ENCODE measurements around the gene RNF17.

RNF17 gene

DNA sequence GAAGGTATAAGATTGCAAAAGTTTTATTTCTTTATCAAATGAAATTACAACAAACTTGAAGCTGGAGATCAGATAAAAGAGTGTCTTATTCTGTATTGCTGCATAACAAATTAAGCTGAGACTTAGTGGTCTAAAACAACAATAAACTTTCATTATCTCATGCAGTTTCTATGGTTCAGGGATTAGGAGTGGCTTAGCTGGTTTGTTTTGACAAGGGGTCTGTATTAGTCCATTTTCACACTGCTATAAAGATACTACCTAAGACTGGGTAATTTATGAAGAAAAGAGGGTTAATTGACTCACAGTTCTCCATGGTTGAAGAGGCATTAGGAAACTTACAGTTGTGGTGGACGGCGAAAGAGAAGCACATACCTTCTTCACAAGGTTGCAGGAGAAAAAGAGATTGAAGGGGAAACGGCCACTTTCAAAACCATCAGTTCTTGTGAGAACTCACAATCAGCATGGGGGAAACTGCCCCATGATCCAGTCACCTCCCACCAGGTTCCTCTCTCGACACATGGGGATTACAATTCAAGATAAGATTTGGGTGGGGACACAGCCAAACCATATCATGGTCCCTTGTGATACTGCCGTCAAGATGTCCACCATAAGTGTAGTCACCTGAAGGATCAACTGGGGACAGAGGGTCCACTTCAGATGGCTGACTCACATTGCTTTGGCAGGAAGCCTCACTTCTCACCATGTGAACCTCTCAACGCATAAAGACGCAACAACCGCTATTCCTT, 97.8 kb downstream of the RNF17 start:
- DNase-seq (ENCODE audit: low spot score) = no peak

DNA sequence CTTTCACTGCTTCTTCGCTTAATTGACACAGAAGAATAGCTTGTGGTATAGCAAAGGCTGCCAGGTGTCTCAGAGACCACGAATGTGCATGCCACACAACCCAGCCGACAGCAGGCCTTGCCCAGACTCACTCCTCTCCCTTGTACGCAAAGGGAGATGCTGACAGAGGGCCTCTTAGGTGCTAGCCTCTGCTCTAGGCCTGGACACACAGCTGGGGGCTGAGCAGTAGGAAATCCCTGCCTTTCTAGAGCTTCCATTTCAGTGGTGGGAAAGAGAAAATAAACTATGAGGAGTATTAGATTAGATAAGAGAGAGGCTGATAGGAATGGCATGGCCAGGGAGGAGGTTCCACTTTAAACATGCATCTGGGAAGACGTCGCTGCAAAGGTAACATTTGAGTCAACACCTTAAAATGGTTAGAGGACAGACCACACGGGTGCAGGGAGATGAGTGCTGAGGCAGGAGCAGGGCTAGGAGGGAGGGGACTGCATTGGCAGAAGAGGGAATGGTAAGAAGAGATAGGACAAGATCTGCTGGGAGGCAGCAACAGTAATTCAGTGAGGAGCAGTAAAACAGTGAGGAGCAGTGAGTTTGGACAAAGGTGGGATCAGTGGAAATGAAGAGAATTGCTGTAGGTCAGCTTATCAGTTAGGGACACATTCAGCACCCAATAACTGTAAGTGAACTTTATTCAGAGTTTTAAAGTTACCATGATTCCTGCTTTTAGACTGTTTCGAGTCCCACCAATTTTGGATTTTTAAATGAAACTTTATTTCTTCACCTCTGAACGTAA, 100.0 kb downstream of the RNF17 start:
- DNase-seq (ENCODE audit: low spot score) = no peak

DNA sequence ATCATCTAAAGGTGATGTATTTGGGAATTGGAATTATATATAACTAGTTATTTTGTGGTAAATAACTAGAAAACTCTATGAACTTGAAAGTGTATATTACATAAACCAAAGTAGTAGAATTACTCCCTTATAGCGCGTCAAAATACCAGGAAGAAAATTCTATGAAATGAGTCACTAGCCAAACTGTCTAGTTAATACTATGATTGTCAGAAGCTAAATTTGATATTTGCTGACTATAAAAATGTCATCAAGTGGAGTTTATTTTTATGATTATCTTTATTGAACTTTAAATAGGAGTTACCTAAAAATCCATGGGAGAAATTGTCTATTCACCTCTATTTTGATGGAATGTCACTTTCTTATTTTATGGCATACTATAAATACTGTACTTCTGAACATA, 100.6 kb downstream of the RNF17 start:
- no peak for DNase-seq (ENCODE audit: low spot score)

DNA sequence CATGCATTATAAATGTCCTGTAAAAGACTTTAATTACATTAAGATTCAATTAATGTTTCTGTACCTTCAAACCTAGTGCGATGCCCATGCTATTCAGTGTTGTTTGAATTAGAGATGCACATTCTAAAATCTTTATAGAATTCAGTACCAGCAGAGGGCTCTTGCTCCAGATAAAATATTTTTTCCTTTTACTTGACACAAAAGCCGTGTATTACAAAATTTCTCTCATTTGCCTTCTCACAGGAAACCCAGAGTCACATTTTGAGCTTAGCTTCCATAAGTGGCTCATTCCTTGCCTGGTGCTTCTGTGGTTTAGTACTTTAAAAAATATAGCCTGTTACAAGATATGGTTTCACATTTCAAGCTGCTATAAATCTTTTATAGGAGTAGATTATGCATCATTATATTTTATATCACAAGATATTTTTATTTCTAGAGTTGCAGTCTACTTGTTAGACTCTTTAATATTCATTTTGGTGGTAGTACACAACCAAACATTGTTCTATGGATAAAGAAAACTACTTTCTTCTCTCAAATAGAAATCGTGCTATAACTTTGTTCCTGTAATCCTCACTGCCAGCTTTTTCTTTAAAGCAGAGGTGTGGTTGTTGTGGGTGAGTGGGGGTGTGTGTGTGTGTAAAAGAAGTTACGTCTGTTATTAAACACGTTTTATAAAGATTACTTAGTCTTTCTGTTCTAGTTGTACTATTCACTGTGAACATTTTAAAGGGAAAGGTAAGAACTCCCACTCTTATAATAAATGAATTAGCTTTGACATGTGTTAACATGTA, 101.4 kb downstream of the RNF17 start:
- no peak for DNase-seq (ENCODE audit: low spot score)

DNA sequence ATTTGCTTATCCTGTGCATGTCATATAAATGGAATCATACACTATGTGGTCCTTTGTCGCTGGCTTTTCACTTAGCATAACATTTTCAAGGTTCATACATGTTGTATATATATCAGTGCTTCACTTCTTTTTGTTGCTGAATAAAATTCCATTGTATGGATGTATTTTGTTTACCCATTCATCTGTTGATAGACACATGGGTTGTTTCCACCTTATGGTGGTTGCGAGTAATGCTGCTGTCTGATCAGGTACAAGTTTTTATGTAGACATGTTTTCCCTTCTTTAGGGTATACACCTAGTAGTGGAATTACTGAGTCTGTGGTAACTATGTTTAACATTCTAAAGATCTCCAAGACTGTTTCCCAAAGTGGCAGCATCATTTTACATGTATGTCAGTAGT, 102.5 kb downstream of the RNF17 start:
- no peak for DNase-seq (ENCODE audit: low spot score)

DNA sequence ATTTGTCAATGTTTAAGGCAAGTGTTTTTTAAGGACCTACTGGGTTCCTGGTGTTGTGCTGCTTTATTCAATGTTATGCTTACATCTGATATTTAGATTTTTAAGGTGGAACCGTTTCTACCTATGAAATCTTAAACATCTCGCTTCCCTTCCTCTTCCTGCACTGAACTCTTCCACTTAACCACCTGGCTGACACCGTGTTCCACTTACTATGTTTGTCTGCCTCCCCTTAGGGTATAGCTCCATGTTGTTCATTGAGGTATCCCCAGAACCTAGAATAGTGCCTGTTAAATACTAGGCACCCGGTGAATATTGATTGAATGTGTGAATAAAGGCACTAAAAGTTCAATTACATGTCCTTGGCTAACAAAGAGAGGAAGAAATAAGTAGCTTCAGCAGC, 104.9 kb downstream of the RNF17 start:
- no peak for DNase-seq (ENCODE audit: low spot score)

DNA sequence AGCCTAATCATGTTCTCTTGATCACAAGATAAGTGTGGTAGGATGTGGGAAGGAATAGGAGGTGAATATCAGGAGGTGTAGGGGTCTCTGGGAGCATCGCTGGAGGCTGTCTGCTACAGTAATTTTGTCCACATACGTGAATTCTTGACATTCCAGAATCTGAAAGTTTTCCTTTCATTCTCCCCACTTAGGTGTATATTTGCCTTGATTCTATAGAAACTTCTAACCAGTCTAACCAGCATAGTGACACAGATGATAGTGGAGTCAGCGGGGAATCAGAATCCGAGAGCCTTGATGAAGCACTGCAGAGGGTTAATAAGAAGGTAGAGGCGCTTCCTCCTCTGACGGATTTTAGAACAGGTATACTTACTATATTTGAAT, 106.4 kb downstream of the RNF17 start:
- no peak for DNase-seq (ENCODE audit: low spot score)

DNA sequence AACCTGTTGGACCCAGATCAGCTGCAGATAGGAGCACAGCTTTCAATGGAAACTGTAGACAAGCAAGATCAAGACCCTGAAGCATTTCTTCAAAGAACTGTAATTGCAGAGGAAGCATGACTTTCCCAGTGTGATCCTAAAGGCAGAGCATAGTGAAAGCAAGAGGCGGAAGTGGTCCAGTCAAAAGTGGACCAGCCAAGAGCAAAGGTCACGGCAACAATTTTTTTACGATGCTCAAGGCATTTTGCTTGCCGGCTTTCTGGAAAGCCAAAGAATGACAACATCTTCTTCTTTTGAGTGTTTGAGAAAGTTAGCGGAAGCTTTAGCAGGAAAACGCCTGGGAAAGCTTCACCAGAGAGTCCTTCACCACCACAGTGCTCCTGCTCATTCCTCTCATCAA, 111.6 kb downstream of the RNF17 start:
- DNase-seq (ENCODE audit: low spot score) = no peak

DNA sequence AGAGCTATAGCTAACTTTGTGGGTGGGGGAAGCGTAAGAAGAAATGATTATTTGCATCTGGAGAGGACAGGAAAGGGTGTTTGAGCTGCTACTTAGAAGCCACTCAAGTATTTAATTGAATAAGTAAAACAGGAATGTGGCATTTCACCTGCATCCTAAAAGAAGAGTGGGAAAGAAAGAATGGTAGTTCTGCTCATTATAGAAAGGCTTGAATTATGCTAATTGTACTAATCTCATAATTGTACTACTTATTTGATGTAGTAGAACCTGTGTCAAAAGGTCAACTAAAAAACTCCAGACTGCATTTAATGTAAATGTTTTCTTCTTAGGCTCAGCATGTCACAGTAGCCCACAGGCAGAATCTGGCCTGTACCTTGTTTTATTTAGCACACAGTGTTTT, 113.6 kb downstream of the RNF17 start:
- no peak for DNase-seq (ENCODE audit: low spot score)

DNA sequence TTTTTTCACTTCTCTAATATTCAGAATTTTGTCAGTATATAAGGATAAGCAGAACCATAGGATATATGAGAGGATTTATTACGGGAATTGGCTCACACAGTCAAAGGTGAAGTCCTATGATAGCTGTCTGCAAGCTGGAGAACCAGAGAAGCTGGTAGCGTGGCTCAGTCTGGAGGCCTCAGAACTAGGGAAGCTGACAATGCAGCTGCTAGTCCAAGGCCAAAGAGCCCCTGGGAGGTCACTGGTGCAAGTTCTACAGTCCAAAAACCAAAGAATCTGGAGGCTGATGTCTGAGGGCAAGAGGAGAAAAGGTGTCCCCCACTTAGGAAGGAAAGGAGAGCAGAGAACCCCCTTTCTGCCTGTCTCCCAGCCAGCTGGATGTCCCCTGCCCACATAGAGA, 114.4 kb downstream of the RNF17 start:
- DNase-seq (ENCODE audit: low spot score) = no peak

DNA sequence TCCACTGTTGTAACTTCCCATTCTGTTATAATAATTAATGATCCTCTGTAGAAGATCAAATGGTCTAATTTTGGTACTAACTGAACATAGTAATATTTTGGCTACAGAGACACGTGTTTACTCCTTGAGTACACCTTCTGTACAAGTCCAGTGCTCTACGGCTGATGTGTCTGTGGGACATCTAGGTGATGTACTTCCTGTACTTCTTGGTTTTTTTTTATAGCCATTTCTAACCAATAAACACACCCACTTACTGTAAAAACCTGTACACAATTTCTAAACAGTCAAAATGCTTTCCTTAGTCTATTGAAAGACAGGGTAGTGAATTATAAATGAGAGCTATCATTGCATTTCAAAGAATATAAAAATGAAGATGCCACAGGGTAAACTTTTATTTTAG, 118.7 kb downstream of the RNF17 start:
- DNase-seq (ENCODE audit: low spot score) = no peak

DNA sequence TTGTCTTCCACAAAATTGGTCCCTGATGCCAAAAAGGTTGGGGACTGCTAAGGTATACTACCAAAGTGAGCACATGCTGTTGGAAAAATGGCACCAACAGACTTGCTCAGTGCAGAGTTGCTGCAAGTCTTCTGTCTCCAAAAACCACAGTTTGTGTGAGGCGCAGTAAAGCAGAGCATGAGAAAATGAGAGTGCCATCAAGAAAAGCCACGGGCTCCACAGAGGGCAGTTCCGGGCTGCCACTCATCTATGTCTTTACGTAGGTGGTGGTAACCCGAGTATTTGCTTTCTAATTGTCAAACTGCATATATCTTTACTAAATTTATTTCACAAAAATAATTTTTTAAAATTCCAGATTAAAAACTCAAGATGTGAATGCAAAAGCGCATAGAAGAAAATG, 123.8 kb downstream of the RNF17 start:
- DNase-seq (ENCODE audit: low spot score) = no peak

DNA sequence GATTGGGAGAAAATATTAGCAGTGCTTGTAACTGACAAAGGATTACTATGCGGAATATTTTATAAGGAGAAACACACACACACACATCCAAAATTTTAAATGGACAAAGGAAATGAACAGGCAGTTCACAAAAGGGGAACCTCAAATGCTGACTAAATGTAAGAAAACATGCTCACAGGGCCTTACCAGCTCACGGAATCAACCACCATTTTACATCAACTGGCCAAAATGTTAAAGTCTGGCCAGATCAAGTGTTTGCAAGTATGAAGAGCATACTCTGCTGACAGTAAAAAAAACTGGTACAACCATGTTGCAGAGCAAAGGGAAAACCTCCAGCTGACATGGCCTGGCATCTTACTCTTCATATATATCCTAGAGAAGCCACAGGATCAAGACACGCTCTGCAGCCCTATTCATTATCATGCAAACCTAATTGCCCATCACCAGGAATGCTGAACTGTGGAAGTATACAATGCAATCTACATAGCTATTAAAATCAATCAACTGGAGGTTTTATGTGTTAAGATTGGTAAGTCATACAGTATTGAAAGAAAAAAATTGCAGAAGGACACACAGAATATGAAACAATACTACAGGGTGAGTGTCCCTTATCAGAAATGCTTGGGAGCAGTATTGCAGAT, 124.4 kb downstream of the RNF17 start:
- DNase-seq (ENCODE audit: low spot score) = no peak

DNA sequence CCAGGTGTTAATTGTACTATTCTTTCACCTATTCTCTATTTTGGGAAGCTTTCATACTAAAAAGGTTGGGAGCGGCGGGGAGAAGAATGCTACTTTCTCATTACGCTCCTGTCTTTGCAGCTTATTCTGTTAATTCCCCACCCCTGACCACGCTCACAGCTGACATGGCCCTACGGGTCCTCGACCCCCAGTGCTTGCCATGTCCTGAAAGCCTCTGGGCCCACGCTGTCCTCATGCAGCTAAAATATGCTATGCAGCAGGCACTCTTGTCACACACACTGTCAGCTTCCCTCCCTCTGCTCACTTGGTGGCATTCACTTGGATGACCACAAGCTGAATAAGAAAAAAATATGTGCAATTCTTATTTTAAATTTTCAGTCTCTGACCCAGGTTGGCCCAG, 126.3 kb downstream of the RNF17 start:
- DNase-seq (ENCODE audit: low spot score) = no peak

DNA sequence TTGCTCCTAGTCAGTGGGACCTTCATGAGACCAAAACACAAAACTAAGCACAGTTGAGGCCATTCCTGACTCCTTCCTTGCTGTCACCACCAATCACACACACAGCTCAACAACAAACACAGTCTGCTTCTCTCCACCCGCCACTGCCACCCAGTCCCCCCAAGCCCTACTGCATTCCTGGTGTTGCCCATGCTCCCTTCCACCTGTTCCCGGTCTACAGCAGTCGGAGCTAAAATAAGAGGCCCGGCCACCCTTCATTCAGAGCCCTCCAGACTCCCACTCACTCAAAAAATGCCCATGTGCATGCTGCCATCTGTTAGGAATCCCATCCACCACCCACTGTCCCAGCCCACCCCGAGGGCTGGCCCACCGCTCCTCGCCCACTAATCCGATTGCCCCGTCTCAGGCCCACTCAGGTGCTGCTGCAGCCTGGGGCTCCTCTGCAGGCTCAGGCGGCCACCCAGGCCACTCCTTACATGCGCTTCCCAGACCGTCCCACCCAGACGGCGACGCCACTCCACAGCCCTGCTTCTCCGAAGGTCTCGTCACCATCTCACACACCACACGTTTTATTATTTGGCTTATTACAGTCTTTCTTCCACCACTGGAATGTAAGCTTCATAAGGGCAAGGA, 127.6 kb downstream of the RNF17 start:
- no peak for DNase-seq (ENCODE audit: low spot score)

DNA sequence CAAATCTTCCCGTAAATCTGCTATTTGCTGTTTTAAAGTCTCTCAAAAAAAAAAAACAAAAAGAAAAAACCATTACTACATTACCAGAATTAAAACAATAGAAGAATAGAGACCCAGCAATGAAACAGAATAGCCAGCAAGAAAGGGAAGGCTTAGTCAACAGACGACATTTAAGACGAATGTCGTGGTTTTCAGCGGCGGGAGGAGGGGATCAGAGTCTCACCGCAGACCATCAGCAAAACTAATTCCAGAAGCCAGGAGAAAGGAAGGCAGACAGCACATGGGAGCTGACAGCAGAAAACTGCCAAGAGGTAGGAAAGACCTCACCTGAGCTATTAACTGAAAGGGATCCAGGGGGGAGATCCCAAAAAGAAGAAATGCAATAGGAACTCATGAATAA, 128.9 kb downstream of the RNF17 start:
- no peak for DNase-seq (ENCODE audit: low spot score)

DNA sequence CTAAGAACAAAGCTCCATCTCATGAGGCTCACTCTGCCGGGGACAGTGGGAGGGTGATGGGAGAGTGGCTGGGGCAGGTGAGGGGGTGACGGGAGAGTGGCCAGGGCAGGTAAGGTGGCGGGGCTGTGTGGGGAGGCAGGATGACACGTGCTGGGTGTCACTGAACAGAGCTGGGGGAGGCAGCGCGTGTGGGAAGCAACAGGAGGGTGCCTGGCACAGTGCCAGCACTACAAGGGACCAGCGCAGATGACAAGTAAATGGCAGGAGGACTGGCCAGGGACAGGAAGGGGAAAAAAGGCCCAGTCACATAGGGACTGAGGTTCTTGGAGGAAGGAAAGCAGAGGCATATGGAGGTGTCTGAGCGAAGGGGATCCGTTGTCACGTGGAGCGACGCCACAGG, 129.9 kb downstream of the RNF17 start:
- DNase-seq (ENCODE audit: low spot score) = no peak

DNA sequence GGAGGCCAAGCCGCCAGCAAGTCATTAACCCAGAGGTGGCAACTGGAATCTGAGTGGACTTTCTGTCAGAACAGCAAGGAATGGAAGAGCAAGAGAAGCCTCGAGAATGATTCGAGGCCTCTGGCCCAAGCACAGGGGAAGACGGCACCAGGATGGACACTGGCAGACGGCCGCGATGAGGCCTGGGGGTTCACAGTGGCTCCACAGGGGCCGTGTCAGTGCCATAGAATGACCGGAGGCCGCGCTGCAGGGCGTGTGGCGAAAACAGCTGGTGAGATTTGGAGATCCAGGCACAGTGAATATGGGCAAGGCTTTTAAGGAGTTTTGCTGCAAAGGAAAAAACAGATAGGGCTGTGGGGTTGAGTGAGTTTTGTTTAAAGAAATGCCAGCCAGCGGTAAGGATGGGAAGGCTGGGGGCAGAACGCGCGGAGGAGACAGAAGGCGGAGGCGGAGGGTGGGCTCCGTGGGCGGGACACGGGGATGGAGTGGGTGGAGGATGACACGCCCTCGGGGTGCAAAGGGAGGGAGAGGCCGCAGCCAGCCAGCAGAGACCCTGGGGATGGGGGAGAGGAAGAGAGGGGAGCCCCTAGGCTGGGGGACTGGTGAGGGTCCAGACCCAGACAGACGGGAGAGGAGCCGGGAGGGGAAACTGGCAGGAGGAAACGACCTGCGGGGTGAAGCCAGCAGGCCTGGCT, 130.5 kb downstream of the RNF17 start:
- no peak for DNase-seq (ENCODE audit: low spot score)

DNA sequence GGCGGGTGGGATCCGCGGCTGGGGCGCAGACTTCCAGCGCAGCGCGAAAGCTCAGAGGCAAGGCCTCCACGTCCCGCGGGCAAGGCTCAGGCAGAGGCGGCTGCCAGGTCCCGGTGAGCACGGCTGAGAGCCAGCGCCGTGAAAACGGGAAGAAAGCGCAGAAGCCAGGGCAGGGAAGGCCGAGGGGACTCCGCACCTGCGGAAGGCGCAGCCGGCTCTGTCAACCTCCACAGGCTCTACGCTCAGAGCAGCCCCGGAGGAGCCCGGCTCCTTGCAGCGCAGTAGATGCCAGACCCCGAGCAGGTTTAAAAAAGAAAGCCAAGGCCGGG, 131.0 kb downstream of the RNF17 start:
- no peak for DNase-seq (ENCODE audit: low spot score)

DNA sequence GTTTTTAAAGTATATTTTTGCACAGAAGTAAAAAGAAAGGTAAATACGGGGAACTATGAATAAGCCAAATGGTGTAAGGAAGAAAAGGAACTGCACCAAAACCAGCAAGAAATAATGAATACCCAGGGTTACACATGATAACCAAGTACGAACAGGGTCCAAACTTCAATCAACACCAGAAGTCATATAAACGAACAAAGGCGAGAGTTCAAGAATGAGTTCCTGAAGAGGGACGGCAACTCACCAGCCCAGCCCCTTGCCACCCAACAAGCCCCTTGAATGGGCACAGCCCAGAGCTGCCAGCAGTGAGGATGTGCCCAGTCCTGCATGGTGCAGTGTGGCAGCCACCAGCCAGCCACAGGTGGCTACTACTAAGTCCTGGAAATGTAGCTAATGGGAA, 132.1 kb downstream of the RNF17 start:
- DNase-seq (ENCODE audit: low spot score) = no peak

DNA sequence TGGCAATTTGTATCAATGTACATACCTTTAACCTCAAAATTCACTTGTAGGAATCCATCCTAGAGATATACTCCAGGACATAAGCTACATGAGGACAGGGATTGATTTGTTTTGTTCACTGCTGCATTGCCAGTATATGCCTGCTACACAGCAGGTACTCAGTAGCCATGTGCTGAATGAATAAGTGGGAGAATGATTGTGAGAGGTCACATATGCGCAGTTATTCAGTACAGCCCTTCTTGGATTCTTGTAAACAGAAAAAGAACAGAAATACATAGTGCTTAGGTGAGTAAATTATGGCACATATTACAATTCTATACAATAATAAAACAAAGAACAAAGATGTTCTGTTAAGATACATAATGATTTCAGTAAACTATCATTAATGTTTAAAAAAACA, 133.3 kb downstream of the RNF17 start:
- DNase-seq (ENCODE audit: low spot score) = no peak

DNA sequence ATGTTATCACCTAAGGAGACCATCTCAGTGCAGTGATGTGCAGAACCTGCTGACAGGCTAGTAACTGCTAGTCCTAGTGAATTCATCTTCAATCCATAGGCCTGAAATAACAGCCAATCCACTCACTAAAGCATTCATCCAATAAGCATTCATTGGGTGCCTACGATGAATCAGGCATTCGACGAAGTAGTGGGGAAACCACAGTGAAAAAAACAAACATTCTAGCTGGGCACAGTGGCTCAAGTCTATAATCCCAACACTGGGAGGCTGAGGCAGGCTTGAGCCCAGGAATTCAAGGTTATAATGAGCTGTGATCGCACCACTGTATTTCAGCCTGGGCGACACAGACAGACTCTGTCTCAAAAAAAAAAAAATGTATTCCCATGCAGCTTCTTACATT, 135.6 kb downstream of the RNF17 start:
- DNase-seq (ENCODE audit: low spot score) = no peak

Data from left forelimb (tissue), 1 donor.